Pancreas (tissue), 10 donors: ENCODE results near the gene CASP5. TPM values are rescaled to one million over a fixed set of nuclear protein-coding genes. Genes with fewer than 3 reads are reported as not detected.

Experiments used
- ATAC-seq, 4 donors: fragments of 200-7000 bp; cut with Tn5 transposase; one replicate each; pipeline versions ENCODE4 v1.8.0 to v1.9.1; 2020; ENCODE audit warnings: mild to moderate bottlenecking in 4 of 4, moderate library complexity in 4 of 4
- DNase-seq, 6 donors: peaks; one replicate each; pipeline ENCODE4 v3.0.0-alpha.2; 2020
- FAIRE-seq: peaks from 2 replicates; lab custom pipeline; 2012; peaks lifted over from hg19 to GRCh38; lab: Jason Lieb, UNC
- H3K27ac ChIP-seq, 4 donors: fragments of 200-600 bp; sonication (generic); 1 replicate in 3 of 4; 2 replicates in 1 of 4; pipeline versions ENCODE4 v1.5.0 to v1.8.0; 2020
- H3K27me3 ChIP-seq, 4 donors: fragments of 200-600 bp; one replicate each; pipeline ENCODE4 v1.8.0; 2021
- H3K36me3 ChIP-seq, 3 donors: fragments of 200-600 bp; sonication (generic) in 1 of 3; one replicate each; pipeline versions ENCODE4 v1.5.0 to v1.8.0; 2020 to 2021
- H3K4me1 ChIP-seq, 3 donors: fragments of 200-600 bp; one replicate each; pipeline ENCODE4 v1.8.0; 2021
- H3K4me3 ChIP-seq, 4 donors: fragments of 200-600 bp; sonication (generic) in 2 of 4; one replicate each; pipeline versions ENCODE4 v1.5.0 to v1.8.0; 2020 to 2021
- H3K9me3 ChIP-seq, 4 donors: fragments of 200-600 bp; one replicate each; pipeline ENCODE4 v1.8.0; 2021
- CTCF ChIP-seq, 4 donors: fragments of 200-600 bp; sonication (generic) in 3 of 4; IDR thresholded peaks; one replicate each; pipeline versions ENCODE4 v1.5.0 to v1.8.0; 2021; ENCODE audit warnings: antibody characterized with exemption in 4 of 4
- WGBS, 2 donors: extraction: QIAGEN DNeasy Blood & Tissue Kit; methylation state at CpG; one replicate each; pipeline ENCODE4 v1.1.7; 2013; 5-methylcytosine and 5-hydroxymethylcytosine counted together
- intact Hi-C, 3 donors: fragments of 100-400 bp; cut with DNase I; formaldehyde crosslinking; loops; one replicate each; pipeline versions ENCODE4 v1.11.1 to v1.14.2; 2022
- polyA plus RNA-seq, 2 donors: library from polyadenylated mRNA; stranded (reverse); fragments of 200-250 nt; gene quantifications; one replicate each; pipeline ENCODE4 v1.2.3, GENCODE V29; 2013
- total RNA-seq, 6 donors: library from RNA; stranded (reverse); fragmentation: NEBNext Ultra II Directional in 4 of 6; extraction: Animal tissue kit (Norgen Biotek cat#: 25700) in 4 of 6; gene quantifications; one replicate each; pipeline versions ENCODE4 v1.2.1 to v1.2.4, GENCODE V29; 2021 to 2023
- donor health status: healthy with polysubstance abuse.
- donor health status: DM: no; HTN: no; CAD: no; lungs with moderate emphysema.
- donor health status: DM: no; HTN: no; CAD: no.
- donor health status: control.
- donor health status: control.
- donor health status: Bipolar disorder and iron deficiency.
- donor health status: DM: yes; HTN: yes; CAD: no.
- donor health status: DM: no; HTN: no; CAD: no.
- donor health status: DM: no; HTN: no; CAD: no.
- donor health status: DM: yes; HTN: yes; CAD: no.

Gene CASP5
- total and polyA plus RNA-seq, 8 donors: 0.12 to 0.25 TPM; not detected in 6

- ATAC-seq (no peak), FAIRE-seq (no peak), DNase-seq (no peak)
- 97 to 100% methylated on average over 1 of the region's 1 CpG for WGBS, 2 donors
- Histone ChIP-seq H3K36me3 (no peaks in the 10 kb centered on the region), H3K27me3 (no peaks in the 10 kb centered on the region), H3K4me3 (no peak overlapping the region), H3K9me3 (no peaks in the 10 kb centered on the region), H3K4me1 (peaks cover 0 to 21% (median 14%) of the 10 kb centered on the region in 3 donors), H3K27ac (no peak overlapping the region)
- intact Hi-C loops: no loop called here
- no peak for TF ChIP-seq CTCF (IDR thresholded peaks at IDR 0.05)
Measured at GRCh38 chr11:104964247-104964646, 58.7 kb downstream of the CASP5 start.

- no peak for DNase-seq
- 90 to 94% methylated on average over 3 of the region's 3 CpGs for WGBS, 2 donors
- intact Hi-C loops: no loop called here
- no peaks in the 10 kb centered on the region for H3K9me3 ChIP-seq
- no peak overlapping the region for H3K27ac ChIP-seq
- no peak for FAIRE-seq
- H3K4me1 ChIP-seq: peaks cover 0 to 21% (median 14%) of the 10 kb centered on the region in 3 donors
- TF ChIP-seq CTCF (IDR thresholded peaks at IDR 0.05): no peak
- H3K4me3 ChIP-seq: no peak overlapping the region
- ATAC-seq: no peak
- H3K27me3 ChIP-seq: no peaks in the 10 kb centered on the region
- no peaks in the 10 kb centered on the region for H3K36me3 ChIP-seq
Measured at GRCh38 chr11:104962852-104963251, 60.1 kb downstream of the CASP5 start.

DNA sequence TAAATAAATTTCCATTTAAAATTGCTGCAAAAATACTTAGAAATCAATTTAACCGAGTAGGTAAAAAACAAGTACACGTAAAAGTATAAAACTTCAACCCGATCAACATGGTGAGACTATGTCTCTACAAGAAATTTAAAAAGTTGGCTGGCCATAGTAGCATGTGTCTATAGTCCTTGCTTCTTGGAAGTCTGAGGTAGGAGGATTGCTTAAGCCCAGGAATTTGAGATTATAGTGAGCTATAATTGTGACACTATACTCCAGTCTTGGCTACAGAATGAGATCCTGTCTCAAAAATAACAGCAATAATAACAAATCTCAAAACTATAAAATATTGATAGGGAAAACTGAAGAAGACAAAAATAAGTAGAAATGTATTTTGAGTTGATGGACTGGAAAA, 65.7 kb downstream of the CASP5 start:
- Histone ChIP-seq H3K36me3 (no peaks in the 10 kb centered on the region), H3K27me3 (no peaks in the 10 kb centered on the region), H3K27ac (no peak overlapping the region), H3K4me1 (peaks cover 0 to 15% (median 14%) of the 10 kb centered on the region in 3 donors), H3K9me3 (no peaks in the 10 kb centered on the region), H3K4me3 (no peak overlapping the region)
- no peak for DNase-seq
- 98 to 100% methylated on average over 3 of the region's 3 CpGs for WGBS, 2 donors
- FAIRE-seq: no peak
- intact Hi-C loops: no loop called here
- TF ChIP-seq CTCF (IDR thresholded peaks at IDR 0.05): no peak
- ATAC-seq: no peak

DNA sequence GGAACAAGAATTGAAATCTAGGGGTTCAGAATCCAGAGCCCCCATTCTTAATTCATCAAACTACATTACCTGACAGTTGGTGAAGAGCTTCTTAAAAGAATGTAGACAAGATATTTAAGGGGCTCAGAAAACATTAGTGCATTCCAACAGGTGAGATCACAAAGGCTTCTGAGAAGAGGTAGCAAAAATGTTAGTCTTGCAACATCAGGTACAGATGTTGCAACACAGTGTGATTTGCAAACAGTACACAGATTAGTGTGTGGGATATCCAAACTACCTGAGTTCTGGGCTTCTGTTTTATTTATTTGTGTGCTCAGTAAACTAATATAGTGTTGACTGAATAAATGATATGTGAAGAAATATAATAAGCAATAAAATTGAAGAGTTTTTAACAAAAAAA, 66.4 kb downstream of the CASP5 start:
- DNase-seq (no peak), FAIRE-seq (peak; percentile 13), ATAC-seq (peak; percentile 73 to 79 (median 74))
- Histone ChIP-seq H3K9me3 (no peaks in the 10 kb centered on the region), H3K36me3 (no peaks in the 10 kb centered on the region), H3K4me3 (no peak overlapping the region), H3K27ac (no peak overlapping the region), H3K27me3 (no peaks in the 10 kb centered on the region), H3K4me1 (peaks cover 0 to 15% (median 14%) of the 10 kb centered on the region in 3 donors)
- intact Hi-C loops: no loop called here
- no peak for TF ChIP-seq CTCF (IDR thresholded peaks at IDR 0.05)

GRCh38 chr11:104946907-104947306, 76.1 kb downstream of the CASP5 start:
- Histone ChIP-seq H3K27me3 (no peaks in the 10 kb centered on the region), H3K36me3 (peaks cover 0 to 39% (median 14%) of the 10 kb centered on the region in 3 donors), H3K4me1 (no peaks in the 10 kb centered on the region), H3K27ac (no peak overlapping the region), H3K9me3 (no peaks in the 10 kb centered on the region), H3K4me3 (no peak overlapping the region)
- peak; percentile 91 for FAIRE-seq
- intact Hi-C loops: no loop called here
- TF ChIP-seq CTCF (IDR thresholded peaks at IDR 0.05): peak in 2 of 4 donors; percentile 35 to 43
- peak in 1 of 6 donors; percentile 13 for DNase-seq
- peak in 3 of 4 donors; percentile 72 to 79 (median 77) for ATAC-seq
- WGBS, 2 donors: 14 to 17% methylated on average over 2 of the region's 2 CpGs

Other genes with a start within 250 kb of the CASP5 start
- under 1 TPM in 3 of 6 donors, not detected in 3; 0.16 to 0.23 (median 0.20) TPM for gene CASP12, start 124.7 kb downstream of the CASP5 start, total RNA-seq
- under 1 TPM; 0.46 to 0.66 TPM for gene CASP12, start 124.7 kb downstream of the CASP5 start, polyA plus RNA-seq
- 10 to 100 TPM; 29.7 to 60.8 (median 42.9) TPM for gene CASP4, start 54.6 kb downstream of the CASP5 start, total RNA-seq
- gene CASP4, start 54.6 kb downstream of the CASP5 start, polyA plus RNA-seq: 10 to 100 TPM; 39.2 to 46.0 TPM
- 10 to 100 TPM in 2 of 6 donors, 1 to 10 TPM in 4; 1.9 to 17.4 (median 4.9) TPM for gene CASP1, start 12.0 kb upstream of the CASP5 start, total RNA-seq
- gene CASP1, start 12.0 kb upstream of the CASP5 start, polyA plus RNA-seq: 1 to 10 TPM; 4.8 to 7.9 TPM
- 1 to 10 TPM in 5 of 6 donors, under 1 TPM in 1; 0.51 to 9.8 (median 1.6) TPM for gene CARD16, start 22.2 kb upstream of the CASP5 start, total RNA-seq
- 1 to 10 TPM; 5.3 to 8.2 TPM for gene CARD16, start 22.2 kb upstream of the CASP5 start, polyA plus RNA-seq
- gene CARD18, start 116.6 kb upstream of the CASP5 start, total RNA-seq: not detected
- gene CARD18, start 116.6 kb upstream of the CASP5 start, polyA plus RNA-seq: under 1 TPM in 1 of 2 donors, not detected in 1; 0.33 TPM